HG03575 (cell line): ENCODE data around the gene MKNK1.
"Not testable (repeated sequence)": the region's sequence is repeated elsewhere in the genome, so short reads cannot be mapped to it uniquely, and the experiment has no call there.

Experiments
- ATAC-seq: cut with Tn5 transposase; IDR thresholded peaks from one replicate; pipeline ENCODE4 v1.9.1; 2021; ENCODE audit not compliant: unreplicated experiment, insufficient number of reproducible peaks, low FRiP score; ENCODE audit errors: extremely low read depth

MKNK1 gene

DNA sequence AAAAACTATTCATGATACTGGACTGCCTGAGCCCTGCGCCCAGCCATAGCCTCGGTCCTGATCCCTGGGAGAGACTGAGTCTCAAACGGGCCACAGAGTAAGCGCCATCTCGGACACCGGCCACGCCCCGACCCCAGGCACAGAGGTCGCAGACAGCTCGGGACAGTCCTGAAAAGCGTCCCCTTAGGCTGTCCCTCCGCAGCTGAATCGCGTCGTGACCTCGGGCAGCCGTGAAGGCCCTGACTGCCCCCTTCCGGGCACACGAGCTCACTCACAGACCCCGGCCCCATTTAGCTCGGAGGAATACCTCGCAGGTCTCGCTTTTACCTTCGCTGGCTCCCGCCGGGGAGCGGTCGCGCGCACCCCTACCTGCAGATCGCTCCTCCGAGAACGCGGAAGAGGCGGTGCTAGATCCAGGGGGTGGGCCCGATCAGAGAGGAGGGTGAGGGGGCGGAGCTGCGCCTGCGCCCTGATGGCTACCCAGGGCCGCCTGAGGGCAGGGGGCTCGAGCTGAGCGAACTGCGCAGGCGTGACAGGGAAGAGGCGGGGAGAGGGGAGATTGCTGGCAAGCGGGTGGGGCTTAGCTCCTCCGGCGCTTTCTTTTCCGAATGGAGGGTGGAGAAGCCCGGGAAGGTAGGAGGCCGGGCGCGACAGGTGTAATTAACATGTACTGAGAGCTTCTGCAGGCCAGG, at the start of gene MKNK1:
Gene MKNK1 (minus strand): TSS at position 411 of the 692 bp plus-strand sequence. CDS start 20,941 bp downstream, outside the sequence.
- ATAC-seq, result peak; percentile 69

DNA sequence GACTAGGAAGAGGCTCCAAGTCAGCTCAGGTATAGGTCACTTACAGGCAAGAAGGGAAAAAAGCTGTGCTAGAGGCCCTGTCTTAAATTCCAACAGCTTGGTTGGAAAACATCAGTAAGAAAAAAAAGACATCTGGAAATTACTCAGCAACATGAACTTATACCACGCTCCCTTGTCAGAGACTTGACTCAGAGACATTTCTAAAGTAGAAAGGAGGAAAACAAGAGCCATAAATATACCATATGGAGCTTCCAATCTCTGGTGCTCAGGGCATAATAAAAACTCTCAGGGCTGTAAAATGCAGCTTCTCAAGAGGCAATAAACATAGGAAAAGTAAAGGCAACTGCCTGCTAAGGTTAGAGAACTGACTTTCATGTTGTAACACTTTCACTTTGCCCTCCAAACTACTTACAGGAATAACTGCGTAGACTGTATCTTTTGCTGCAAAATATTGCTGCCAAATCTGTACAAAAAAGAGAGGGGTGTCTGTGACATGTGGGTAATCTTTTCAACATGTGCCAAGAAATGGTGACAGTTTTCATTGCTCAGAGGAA, 49.4 kb upstream of the MKNK1 start:
- ATAC-seq, result no peak

DNA sequence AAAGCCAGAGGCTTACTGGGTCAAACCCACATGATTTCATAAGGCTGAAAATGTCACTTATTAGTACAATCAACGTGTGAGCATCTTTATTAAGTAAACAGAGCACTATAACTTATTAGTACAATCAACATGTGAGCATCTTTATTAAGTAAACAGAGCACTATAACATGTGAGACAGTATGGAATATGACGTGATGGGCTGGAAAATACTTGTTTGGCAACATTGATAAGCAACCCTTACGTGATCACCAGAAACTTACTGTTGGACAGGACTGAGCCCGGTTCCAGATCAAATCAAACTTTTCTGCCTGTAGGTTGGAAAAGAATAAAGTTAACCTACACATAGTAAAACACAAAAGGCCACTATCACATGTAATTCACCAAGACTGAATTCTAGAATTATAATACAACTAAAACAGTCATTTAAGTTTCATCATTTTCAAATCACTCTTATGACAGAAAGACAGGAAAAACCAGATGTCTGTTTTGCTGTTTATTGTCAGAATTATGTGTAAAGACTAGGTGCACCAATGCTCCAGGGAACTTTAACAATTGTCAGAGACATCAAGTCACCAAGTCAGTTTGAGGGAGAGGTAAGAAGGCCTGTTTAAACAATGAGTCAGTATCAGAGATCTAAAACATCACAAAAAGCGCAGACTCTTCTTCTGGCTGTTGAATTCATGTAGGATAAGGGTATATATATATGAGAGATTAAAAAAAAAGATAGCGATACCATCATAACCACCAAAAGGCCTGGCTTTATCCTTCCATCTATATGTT, 48.4 kb upstream of the MKNK1 start:
- ATAC-seq, result no peak

DNA sequence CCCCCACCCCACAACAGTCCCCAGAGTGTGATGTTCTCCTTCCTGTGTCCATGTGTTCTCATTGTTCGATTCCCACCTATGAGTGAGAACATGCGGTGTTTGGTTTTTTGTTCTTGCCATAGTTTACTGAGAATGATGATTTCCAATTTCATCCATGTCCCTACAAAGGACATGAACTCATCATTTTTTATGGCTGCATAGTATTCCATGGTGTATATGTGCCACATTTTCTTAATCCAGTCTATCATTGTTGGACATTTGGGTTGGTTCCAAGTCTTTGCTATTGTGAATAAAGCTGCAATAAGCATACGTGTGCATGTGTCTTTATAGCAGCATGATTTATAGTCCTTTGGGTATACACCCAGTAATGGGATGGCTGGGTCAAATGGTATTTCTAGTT, 47.1 kb upstream of the MKNK1 start:
- not testable (repeated sequence) for ATAC-seq

DNA sequence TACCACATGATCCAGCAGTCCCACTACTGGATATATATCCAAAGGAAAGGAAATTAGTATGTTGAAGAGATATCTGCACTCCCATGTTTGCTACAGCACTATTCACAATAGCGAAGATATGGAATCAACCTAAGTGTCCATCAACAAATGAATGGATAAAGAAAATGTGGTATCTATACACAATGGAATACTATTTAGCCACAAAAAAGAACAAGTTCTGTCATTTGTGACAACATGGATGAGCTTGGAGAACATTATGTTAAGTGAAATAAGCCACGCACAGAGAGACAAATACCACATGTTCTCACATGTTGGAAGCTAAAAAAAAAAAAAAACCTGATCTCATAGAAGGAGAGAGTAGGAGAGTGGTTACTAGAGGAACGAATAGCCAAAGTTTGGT, 46.4 kb upstream of the MKNK1 start:
- ATAC-seq, result no peak

DNA sequence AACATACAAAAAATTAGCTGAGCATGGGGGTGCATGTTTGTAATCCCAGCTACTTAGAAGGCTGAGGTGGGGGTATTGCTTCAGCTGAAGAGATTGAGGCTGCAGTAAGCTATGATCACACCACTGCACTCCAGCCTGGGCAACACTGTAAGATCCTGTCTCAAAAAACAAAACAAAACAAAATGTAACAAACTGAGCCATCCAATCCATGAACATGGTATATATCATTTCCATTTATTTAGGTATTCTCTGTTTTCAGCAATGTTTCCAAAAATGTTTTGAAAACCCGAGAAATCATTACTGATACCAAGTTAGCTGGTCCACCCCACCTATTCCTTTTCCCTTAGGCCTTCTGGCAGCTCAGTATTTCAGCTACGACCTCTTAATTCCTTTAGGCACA, 45.7 kb upstream of the MKNK1 start:
- ATAC-seq, result no peak

DNA sequence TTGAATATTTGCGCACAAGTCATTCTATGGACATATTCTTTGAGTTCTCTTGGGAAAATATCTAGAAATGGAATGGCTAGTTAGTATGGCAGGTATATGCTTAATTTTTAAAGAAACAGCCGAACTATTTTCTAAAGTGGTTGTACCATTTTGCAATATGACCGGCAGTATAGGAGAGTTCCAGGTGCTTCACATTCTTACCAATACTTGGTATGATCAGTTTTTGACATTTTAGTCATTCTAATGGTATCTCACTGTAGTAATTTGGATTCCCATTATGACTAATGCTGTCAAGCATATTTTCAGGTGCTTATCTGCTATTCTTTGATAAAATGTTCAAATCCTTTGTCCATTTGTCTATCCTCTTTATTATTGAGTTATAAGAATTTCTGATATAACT, 43.5 kb upstream of the MKNK1 start:
- no peak for ATAC-seq

DNA sequence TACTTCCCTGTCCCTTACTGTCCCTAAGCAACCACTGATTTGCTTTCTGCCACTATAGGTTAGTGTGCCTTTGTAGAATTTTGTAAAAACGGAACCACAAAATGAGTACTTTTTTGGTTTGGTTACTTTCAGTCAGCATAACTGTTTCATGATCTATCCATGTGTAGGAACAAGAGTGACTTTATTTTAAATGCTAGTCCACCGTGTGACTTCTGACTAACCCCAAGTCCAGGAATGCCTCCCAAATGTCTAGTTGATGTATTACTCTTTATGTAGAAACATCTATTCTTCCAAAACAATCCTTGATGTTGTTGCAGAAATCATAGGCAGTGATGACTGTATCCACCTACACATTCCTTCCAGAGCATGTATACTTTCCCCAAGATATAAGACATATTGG, 42.8 kb upstream of the MKNK1 start:
- no peak for ATAC-seq

DNA sequence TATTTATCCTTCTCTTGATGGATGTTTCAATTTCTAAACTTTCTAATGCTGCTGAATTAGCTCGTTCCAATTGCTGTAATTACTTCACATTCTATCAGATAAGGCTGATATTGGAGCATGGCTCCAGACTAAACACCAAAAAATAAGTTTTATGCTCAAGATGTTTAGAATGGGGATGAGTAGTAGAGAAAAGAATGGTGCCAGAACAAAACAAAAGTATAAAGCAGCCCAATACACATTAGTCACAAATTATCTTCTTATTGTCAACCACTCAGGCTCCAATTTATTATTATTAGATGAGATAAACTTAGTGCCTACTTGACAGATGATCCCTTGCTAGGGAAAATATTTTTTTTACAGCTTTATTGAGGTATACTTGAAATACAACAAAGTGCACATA, 42.3 kb upstream of the MKNK1 start:
- ATAC-seq, result no peak

DNA sequence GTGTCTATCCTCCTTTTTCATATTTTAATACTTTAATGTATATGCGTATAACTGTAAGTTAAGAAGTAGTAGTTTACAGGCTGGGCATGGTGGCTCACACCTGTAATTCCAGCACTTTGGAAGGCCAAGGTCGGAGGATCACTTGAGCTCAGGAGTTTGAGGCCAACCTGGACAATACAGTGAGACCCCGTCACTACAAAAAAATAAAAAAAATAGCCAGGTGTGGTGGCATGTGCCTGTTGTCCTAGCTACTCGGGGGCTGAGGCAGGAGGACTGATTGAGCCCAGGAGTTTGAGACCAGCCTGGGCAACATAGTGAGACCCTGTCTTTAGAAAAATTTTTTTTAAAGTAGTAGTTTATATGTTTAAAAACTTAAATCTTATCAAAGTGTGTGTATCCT, 41.7 kb upstream of the MKNK1 start:
- ATAC-seq, result no peak

DNA sequence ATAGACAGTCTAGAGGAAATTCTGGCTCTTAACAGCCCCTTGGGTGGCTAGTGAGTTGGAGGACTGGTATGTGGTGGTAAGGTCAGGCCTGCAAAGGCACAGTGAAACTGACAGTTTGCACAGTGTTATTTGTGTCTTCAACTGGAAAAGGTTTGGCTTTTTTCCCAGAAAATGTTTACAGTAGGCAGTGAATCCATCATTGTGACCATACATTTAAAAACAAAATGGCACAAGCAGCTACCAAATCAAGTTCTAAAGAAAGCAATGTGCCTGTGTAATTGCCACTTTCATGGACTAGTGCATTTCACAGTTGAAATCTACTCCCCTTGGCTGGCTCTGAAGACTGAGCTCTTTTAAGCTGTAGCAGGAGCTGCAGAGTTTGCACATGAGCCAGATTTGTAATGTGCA, 39.3 kb upstream of the MKNK1 start:
- no peak for ATAC-seq

DNA sequence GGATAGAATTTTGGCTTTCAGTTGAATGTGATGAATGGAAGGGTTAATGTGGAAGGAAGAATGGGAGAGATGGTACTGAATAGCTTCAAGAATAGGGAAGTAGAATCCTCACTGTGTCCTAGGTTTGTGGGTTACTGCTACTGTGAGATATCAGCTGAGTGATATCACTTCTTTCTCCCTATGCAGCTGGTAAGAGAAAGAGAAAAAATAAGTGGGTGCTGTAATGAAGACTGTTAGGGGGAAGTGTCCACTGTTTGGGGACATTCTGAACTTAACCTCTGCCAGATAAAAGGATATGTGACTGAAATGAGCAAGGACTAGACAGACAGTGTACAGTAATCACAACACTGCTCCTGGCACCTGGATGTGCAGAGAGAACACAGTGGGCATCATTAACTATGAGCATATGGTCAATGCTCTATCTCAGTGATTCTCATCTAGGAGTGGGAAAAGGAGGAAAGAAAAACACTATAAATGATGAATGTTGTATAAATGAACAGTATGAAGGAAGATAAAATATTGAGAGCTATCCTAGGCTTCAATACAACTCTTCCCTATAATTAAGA, 38.1 kb upstream of the MKNK1 start:
- ATAC-seq, result no peak

DNA sequence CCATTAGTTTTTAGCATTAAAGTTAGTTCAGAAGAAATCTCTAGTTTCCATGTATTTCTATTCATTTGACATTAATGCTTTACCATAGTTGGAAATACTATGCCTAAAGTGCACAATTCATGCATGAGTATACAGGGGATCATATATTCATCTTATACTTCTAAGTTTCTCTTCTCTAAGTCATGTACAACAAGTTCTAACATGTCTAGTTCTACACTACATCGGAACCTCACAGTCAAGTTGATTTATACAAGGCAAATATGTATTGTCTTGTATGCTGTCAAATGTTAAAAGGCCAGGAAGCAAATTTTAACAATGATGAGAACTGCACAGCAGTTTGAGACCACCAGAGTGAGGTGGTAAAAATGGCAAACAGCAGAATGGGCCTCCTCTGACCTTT, 35.5 kb upstream of the MKNK1 start:
- ATAC-seq, result no peak

DNA sequence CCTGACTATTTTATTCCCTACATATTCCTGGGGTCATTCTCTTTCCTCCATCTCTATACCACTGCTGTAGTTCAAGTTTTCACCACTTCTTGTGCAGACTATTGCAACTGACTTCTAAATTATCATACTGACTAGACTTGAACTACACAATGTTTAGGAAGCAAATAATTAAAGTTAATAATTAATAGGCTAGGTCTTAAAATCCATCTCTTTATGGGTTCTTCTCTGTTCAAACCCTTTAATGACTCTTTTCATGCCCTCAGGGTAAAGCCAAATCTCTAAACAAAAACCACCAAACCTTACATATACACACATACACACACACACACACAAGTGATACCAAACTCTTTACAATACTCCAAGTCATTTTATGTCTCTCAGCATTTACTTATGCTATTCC, 34.9 kb upstream of the MKNK1 start:
- ATAC-seq, result no peak

DNA sequence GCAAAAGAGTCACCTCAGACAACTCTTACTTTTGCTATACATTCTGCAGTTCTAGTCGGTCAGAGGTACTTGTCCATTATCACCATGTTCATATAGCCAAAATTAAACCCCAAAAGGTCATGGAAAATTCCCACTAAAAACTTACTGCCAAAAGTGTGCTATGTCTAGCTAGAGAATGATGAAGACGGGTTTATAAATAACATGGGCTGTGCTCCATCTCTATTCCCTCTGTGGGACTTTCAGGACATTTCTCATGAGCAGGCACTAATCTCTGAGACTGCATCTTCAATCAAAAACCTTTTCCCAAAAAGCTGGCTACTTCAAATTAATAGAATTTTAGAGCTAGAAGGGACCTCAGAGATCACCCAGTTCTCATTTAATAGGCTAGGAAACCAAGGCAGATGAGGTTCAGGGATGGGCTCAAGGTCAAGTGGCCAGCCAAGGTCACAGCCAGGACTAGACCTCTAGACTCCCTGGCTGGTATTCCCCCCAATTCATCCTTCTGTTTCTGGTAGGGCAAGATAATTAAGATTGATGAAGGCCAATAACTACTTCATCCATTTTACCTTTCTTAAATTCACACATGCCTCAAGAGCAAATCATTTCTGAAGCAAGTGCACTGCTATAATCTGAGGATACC, 33.5 kb upstream of the MKNK1 start:
- no peak for ATAC-seq

DNA sequence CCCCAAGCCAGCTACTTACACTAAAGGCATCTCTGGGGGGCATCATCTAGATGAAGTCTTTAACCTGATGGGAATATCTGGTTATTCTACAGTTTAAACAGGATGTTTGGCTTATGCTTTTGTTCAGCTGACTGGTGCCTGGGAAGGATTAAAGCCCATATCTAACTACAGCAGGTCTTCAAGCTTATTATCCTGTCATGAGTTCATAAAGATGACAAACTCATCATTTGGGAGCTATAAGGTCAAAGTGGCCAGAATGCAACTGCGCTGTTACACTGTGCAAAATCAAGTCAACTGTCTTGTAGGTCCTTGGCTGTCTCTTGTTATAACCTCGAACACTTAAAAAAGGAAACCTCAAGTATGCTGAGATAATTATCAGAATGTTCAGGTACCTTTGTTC, 31.1 kb upstream of the MKNK1 start:
- ATAC-seq, result no peak

DNA sequence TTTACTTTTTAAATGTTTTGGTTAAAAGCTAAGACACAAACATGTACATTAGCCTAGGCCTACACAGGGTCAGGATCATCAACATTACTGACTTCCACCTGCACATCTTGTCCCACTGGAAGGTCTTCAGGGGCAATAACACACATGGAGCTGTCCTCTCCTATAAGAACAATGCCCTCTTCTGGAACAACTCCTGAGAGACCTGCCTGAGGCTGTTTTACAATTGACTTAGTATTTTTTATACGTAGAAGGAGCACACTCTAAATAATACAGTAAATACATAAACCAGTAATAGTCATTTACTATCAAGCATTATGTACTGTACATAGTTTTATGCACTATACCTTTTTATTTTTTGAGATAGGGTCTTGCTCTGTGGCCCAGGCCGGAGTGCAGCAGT, 26.7 kb upstream of the MKNK1 start:
- no peak for ATAC-seq

DNA sequence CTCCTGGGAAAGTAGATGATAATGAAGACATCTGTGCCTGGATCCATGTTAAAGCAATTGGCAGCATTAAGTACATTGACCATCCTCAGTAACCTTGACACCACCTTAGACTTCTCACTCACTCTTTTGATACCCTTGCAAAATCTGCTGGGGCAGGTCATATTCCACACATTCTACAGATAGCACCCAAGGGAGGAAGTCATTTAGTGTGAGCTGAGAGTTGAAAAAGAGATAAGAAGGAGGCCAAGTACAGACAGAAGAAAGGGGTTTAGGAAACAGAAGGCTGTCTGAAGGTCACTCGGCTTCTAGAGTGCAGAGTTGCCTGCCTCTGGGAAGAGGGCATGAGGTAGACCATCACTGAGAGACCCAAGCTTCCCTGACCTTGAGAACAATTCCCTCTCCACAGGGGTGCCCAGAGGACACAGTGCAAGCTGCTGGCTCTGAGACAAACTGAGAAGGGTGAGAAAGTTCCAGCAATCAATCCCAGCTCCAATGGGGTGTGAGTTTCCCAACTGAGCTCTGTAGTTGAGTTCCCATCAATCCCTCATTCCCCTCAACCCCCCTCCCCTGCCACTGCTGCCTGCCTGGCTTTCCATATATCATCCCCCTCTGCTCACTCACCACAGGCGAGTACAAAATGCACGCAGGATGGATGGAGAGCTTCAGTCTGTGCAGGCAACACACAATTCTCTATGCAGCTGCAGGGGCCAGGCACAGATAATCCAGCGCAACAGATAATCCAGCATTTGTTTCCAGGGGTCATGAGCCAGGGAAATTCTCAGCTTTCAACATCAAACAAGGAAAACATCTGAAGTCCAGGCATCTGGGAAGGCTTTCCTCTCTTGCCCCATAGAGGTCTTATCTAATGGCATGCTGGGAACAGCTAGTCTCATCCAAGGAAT, 19.9 kb upstream of the MKNK1 start:
- no peak for ATAC-seq

DNA sequence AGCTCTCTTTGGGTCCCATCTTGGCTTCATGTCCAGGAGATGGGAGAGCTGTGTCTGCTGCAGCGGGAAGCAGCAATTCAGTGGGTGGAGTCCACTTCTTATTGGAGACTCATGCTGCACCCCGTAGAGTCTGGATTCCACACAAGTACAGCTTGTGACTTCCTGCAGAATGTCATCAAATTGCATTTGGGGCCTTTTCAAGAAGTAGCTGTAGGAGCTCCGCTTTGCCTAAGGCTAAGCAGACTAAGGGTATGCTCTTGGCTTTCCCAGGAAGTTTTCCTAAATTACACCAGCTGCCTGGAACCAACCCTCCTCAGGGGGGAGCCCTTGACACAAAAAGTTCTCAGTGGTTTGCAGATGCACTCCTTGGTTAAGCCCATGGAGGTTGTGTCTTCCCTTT, 18.3 kb upstream of the MKNK1 start:
- ATAC-seq, result no peak
